GM18909 (cell line): ENCODE data around the gene SYNGR3.
A peak's percentile ranks its signal among the peaks of the same experiment; 100 is the strongest.

Source experiments
- ATAC-seq: cut with Tn5 transposase; IDR thresholded peaks from one replicate; pipeline ENCODE4 v1.9.1; 2021; ENCODE audit warnings: mild to moderate bottlenecking; ENCODE audit not compliant: unreplicated experiment, poor library complexity

Gene SYNGR3

DNA sequence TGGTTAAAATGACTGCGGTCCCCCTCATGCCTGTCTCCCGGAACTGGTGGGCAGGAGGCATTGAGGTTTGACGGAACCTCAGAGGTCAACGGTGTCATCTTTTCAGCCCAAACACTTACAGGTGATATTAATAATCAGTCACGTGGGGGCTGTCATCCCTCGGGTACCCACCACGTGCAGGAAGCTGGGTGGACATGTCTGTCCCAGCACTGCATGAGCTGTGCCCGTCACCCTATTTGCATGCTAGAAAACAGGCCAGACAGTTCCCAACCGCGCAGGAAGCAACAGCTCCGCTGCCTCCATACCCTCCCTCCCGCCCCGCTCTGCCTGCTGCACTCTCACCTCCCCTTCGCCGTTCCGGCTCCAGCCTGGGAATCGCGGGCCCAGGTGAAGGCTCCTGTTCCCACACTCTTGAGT is 1.4 kb downstream of the SYNGR3 start:
- ATAC-seq, result peak; percentile 34

DNA sequence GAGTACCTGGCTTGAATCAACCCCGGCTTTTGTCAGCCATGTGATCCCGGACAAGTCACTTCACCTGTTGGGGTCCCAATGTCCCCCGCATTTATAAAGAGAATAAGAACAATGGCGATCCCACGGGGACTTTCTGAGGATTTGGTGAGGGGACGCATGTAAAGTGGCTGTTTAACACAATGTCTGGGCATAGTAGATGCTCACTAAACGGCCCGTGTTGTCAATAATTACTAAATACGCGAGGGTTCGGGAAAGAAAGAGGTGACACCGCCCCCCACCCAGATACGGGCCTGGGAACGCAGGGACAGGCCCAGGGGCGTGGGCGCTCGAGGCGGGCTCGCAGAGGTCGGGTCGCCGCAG is 1.8 kb downstream of the SYNGR3 start:
- peak; percentile 9 for ATAC-seq

DNA sequence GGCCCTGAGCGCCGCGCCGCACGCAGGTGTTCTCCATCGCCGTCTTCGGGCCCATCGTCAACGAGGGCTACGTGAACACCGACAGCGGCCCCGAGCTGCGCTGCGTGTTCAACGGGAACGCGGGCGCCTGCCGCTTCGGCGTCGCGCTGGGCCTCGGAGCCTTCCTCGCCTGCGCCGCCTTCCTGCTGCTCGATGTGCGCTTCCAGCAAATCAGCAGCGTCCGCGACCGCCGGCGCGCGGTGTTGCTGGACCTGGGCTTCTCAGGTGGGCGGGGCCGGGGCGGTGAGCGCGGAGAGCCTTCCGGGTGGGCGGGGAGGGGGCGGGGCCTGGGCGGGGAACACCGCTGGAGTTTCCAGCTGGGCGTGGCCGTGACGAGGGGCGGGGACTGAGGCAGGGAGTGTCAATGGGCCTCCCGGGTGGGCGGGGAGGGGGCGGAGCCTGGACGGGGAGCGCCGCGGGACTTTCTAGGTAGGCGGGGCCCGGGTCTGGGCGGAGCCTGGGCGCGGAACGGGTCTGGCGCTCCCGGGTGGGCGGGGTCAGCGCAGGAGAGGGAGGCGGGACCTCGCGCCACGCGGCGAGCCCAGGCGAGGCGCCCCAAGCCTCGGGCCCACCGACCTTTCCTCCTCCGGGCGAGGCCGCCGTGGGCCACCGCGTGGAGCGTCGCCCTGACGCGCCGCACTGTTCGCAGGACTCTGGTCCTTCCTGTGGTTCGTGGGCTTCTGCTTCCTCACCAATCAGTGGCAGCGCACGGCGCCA is 2.4 kb downstream of the SYNGR3 start:
- ATAC-seq, result peak; percentile 47

DNA sequence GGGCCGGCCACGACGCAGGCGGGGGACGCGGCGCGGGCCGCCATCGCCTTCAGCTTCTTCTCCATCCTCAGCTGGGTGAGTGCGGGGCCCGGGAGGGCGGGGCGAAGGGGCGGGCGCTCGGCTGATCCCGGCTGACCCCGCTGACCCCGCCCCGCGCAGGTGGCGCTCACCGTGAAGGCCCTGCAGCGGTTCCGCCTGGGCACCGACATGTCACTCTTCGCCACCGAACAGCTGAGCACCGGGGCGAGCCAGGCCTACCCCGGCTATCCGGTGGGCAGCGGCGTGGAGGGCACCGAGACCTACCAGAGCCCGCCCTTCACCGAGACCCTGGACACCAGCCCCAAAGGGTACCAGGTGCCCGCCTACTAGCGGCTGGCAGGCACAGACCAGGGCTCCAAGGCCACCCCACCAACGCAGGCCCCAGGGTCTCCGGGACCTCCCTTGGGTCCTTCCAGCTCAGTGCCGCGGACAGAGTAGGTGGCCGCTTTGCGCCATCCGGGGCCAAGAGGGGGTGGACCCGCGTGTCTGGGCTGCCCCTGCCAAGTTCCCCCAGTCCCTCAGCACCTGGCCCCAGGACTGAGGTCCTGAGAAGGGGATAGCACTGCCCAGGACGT is 3.0 kb downstream of the SYNGR3 start:
- no peak for ATAC-seq

DNA sequence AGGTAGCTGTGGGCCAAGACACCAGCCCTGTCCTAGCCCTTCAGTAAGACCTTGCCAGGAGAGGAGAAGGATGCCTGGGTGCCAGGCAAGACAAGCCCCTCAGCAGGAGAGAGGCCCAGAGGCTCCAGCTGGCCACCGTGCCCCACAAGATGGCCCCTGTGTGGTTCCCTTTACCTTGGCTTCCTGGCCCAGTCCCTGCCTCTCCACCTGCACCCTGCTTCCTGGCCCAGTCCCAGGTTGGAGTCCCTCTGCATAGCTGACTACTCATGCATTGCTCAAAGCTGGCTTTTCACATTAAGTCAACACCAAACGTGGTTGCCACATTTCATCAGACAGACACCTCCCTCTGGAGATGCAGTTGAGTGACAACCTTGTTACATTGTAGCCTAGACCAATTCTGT is 4.0 kb downstream of the SYNGR3 start:
- ATAC-seq, result no peak

DNA sequence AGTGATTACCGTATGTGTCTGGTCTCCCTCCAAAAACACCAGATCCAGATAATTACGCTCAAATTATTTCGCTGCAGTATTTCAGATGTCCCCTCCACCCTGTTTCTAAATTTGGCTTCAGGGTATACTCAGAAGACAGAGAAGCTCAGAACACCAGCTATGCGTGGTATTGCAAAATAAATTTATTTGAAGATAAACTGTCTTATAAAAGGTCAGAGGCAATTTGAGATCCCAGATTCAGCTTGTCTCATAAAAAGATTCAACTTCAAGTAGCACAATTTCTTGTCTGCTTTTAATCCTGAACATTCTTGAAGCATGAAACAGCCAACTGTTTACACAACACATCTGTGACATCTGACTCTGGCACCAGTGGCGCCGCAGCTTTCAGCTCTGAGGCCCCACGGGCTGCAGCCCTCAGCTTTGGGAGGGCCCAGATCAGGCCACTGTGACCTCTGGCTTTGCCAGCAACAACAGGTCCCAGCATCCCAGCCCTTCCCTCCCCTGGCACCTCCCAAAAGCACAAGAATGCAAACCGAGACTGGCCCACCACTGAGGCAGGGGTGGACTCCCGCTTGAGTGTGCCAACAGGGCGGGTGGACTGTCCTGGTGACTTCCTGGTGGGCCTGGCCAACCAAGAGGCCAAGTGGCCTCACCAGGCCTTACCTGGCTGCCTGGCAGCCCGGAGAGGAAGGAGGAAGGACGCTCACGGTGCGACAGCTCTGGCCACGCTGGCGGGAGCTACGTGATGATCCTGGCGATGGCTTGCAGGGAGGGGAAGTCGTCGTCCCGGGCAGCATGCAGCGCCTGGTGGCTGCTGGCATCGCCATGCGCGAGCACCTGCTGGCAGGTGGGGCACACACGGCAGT is 8.0 kb downstream of the SYNGR3 start:
- ATAC-seq, result no peak

DNA sequence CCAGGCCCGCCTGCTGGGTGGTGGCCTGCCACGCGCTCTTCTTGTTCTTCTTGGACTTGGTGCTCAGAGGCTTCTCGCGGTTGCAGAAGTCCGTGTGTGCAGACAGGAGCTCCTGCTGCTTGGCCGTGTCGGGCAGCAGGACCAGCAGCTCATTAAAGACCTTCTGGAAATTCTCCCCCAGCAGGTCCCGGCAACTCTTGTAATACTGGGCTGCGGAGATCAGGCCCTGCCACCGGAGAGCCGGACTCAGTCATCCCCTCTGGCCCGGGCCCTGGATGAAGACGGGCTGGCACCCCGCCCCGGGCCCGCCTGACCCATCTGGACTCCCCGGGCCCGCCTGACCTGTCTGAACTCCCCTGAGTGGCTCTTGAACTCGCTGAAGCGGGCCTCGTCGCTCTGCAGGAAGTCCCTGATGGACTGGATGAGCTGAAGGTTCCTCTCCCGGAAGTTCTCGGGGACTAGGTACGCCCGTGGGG is 8.6 kb downstream of the SYNGR3 start:
- ATAC-seq, result no peak

DNA sequence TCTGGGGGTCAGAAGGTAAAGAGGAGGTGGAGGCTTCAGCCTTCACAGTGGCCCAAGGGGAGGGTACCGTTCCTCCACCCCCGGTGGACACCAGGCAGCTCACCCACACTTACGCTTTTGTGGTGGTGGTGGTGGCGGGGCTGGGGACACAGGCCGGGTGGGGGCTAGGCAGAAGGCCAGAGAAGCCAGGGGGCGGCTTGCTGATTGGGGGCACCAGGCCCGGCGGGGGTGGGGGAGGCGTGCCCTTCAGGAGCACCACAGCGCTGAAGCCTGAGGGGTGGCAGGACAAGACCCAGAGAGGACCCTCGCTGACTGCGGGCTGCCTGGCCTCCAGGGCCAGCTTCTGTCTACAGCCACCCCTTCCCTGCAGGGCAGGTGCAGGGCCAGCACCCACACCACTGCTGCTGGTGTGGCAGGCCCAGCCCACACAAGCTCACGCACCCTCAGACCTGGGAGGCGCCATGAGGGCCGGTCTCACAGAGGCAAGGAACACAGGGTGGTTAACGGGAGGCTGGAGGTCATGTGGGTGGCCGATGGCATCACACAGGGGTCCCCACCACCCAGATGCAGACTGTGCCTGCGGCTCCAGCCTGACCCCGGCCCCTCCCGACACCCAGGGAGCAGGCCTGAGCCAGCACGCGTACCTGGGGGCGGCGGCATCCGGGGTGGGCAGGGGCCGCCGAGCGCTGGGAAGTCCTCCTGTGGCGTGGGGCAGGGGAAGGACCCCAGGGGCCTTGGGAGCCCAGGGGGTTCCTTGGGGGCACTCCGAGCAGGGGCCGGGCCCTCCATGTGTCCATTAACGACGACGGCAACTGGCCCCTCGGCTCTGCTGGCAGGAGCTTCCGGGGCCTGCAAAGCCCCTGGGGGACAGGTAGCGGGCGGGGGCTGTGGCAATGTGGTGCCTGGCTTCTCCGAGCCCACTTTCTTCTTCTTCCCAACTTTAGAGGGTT is 9.4 kb downstream of the SYNGR3 start:
- ATAC-seq, result no peak

DNA sequence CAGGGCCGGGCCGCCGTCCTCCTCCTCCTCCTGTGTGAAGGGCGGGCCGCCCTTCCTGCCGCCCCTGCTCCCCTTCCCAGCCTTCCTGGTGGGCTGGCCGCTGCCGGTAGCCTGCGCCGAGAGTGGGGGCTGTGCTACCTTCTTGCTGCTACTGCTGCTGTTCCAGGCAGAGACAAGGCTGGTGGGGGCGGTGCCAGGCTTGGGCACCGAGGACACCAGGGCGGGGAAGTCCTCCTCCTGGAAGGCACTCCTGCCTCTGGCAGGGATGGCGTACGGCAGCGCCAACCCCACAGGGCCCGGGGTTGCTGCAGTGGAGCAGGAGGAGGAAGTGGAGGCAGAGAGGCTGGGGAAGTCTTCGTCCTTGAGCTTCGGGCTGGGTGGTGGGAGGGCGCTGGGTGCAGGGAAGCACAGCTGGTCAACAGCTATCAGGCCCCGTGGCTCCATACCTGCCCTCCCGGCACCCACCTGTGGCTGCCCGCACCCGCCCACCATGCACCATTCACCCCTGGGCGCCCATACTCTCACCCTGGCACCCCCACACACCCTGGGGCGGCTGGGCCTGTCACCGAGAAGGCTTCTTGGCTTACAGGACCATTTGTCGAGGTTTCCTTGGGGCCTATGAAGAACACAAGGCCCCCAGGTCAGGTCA is 10.2 kb downstream of the SYNGR3 start:
- ATAC-seq, result no peak

DNA sequence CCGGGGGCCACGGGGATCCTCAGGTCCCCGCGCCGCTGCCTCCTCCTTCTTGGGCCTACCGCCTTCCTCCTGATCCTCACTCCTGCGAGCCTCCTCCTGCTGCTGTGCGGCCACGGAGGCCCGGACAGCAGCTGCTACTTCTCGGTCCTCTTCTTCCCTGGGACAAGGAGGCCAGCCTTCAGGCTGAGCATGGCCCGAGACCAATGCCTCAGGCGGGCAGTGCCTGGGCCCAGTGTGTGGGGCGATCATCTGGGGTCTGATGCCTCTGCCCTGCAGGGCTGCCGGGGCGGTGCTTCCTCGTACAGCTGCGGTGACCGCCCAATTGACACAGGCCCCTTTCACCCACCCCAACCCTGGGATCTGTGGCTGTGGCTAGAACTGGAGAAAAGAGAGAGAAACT is 11.3 kb downstream of the SYNGR3 start:
- ATAC-seq, result no peak

DNA sequence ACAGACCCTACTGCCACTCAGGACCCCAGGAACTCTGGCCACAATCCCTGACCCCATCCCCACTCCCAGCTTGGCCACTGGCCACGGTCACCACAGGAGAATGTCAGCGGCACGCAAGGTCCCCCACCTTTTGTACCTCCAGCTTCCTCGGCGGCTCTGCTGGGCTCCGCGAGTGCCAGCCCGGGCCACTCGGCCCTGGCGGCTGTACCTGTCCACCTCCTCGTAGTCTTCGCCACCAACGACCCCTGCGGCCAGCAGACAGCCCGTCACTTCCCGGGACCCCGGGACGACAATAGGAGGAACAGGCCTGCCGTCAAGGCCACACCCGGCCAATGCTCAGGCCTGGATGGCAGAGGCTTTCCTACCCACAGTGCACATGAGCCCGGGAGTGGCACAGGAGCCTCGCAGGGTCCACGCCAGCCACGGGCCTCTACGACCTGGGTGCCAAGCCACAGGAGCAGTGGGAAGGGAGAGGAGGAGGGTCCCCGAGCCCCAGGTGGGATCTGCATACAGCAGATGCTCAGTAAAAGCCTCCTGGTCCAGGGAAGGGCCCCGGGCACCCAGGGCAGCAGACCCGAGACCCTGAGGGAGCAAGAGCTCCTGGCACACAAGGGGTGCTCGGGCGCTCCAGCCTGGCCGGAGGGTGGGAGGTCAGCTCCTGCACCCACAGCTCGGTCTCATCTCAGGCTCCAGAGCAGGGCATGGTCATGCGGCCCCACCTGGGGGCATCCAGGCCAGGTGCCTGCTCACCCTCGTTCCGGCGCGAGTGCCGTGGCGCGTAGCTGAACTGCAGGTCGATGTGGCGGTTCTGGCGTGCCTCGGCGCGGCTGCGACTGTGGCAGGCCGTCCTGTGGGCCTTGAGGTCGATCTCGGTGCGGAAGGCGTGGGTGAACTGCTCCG is 11.9 kb downstream of the SYNGR3 start:
- ATAC-seq, result no peak

DNA sequence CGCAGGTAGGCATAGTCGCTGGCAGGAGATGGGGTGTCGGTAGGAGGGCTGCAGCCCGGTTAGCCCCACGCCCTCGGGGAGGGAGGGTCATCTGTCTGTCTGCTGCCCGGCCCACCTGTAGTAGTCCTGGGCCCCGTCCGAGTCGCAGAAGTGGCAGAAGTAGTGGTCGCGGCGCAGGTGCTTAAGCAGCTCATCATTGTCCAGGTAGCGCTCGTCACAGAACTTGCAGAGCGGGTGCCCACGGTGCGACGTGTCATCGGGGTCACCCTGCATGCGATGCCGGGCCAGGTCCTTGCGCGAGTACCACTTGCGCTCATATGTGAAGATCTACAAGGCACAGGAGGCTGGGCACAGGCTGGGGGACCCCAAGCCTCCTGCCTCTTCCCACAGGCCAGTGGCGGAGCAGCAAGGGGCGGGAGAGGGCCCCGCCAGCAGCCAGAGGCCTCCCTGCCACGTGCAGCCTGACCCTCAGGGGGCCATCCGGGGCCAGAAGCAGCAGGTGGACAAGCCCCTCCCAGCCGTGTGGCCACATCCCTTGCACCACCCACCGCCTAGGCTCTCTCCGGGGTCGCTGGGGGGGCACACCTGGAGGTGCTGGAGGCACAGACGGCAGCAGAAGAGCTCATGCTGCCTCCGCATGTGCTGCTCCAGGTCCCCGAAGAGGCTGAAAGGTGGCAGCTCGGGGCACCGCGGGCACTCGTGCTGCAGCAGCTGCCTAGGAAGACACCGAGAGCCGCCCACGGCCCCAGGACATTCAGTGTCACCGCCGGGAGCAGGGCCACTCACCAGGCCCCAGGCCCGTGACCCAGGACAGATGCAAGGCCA is 12.8 kb downstream of the SYNGR3 start:
- no peak for ATAC-seq

DNA sequence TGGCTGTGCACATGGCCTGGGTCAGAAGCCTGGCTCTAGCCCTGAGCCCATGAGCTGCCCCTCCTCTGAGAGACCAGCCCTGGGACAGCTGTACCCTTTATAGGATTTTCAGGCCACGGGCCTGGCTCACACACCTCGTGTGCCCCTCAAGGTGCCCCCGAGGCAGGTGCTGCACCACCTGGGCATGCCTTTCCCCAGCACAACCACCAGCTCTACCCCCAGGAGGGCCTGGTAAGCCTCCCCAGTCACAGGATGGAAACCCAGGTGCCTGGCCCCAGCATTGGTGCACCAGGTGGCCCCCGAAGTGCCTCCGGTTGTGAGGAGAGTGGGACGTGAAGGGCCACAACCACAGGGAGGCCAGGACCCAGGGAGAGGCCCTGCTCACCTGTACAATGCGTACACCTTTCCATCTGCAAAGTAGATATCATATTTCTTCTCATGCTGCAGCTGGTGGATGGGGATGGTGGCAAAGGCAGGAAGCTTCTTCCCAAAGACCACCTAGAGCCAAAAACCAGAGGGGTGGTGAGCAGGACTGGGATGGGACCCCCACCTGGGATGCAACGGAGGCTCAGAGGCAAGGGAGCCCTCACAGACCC is 13.6 kb downstream of the SYNGR3 start:
- no peak for ATAC-seq

DNA sequence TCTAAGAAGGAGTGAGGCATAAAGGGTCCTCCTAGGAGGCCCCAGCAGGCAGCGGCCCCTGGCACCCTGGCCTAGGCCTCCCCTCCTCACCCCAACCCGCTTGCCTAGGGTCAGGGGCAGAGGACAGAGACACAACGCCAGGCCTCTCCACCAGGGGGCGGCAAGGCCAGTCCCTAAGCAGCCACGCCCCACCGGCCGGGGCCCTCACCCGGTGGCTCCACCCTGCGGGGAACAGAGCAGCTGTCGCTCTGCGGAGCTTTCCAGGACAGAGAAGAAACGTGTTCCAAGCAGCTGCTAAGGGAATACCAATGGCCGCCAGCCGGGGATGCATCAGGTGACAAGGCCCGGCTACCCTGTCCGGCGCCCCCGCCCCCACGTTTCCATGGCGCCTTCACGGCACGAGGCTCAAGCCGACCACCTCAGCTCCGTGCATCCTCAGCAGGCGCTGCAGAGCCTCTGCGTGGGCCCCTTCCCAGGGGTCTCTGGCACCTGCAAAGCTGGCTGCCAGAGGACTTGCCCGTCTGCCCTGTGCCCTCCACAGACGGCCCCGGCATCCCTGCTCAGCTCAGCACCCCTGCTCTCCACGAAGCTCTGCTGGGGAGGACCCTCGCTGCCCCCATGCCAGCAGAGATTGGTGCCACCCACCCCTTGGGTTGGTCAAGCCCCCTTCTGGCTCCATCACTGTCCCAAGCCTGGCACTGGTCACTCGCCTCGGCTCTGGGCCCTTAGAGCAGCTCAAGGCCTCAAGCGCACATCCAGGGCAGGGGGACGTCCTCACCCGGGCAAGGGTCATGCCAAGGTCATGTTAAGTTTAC is 14.3 kb downstream of the SYNGR3 start:
- peak; percentile 51 for ATAC-seq

DNA sequence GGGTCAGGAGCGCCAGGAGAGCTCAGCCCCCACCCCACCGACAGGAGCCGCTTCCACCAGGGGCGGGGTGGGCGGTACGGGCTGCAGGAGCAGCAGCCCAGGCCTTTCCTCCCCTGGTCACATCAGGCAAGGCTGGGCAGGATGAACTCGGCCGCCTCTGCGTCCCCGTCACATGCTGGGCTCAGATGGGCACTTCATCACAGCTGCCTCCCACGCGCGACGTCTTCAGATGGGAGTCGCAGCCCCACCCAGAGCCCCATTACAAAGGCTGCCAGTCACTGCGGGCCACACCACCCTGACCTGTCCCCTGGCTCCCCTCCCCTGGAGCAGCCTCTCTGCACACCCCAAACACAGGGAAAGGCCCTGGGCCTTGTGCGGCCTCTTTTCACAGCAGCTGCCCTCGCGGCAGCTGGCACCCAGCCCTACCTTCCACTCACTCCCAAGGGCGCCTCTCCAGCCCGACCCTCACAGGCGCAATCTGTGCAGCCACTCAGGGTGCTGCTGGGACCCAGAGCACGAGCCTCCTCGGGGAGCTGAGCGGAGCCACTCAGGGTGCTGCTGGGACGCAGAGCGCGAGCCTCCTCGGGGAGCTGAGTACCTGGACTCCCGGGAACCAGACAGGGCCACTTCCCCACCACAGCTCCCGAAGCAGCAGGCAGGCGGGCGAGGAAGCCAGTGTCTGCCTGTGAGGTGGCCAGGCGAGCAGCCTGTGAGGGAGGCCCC is 15.2 kb downstream of the SYNGR3 start:
- ATAC-seq, result no peak

DNA sequence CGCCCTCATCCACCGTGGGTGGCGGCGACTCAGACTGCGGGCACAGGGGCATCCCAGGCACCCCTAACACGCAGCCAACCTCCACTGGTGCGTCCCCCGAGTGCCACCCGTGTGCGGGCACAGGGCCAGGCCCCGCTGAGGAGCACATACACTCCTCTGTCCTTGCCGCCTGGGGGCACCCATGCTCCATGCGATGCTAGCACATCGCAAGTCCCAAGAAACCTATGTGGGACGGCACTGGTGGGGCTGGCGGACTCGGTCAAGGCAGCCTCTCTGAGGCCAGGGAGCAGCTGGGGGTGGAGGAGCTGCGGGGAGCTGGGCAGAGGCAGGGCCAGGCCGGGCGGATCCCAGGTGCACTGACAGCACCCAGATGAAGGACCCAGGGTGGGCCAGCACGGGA is 15.9 kb downstream of the SYNGR3 start:
- ATAC-seq, result no peak
